BJ (cell line): ENCODE data around the gene LRP1B. TPM values are rescaled to one million over a fixed set of nuclear protein-coding genes. Genes with fewer than 3 reads are reported as not detected.
A peak's percentile ranks its signal among the peaks of the same experiment; 100 is the strongest.
"Not testable (repeated sequence)": the region's sequence is repeated elsewhere in the genome, so short reads cannot be mapped to it uniquely, and the experiment has no call there.

ENCODE experiments used
- CTCF ChIA-PET: fragments of 350-600 bp; formaldehyde crosslinking; extraction: SDS; loops from one replicate; lab custom pipeline; 2021; ENCODE audit warnings: antibody characterized with exemption, inconsistent platforms; lab: Yijun Ruan, JAX
- POLR2A ChIA-PET: fragments of 300-600 bp; sonication (Branson Sonifier 250); formaldehyde crosslinking; extraction: SDS; loops from one replicate; lab custom pipeline; 2021; ENCODE audit warnings: antibody characterized with exemption; lab: Charles Lee
- DNase-seq: peaks from one replicate; pipeline ENCODE4 v3.0.0-alpha.2; 2011; ENCODE audit warnings: low read depth
- H3K27me3 ChIP-seq: 2 replicates; pipeline ENCODE4 v1.6.0; 2011; ENCODE audit warnings: low read length; ENCODE audit not compliant: control insufficient read depth, insufficient read depth
- H3K36me3 ChIP-seq: 2 replicates; pipeline ENCODE4 v1.5.1; 2011; ENCODE audit warnings: low read length; ENCODE audit not compliant: control insufficient read depth, insufficient read depth
- H3K4me3 ChIP-seq: 2 replicates; pipeline ENCODE4 v1.5.1; 2011; ENCODE audit warnings: low read depth, mild to moderate bottlenecking, control low read depth, low read length
- polyA plus RNA-seq: library from polyadenylated mRNA; depleted of rRNA; stranded (reverse); fragments of >200 nt; gene quantifications from 2 replicates; pipeline ENCODE4 v1.2.3, GENCODE V29; 2011
- TF ChIP-seq, protein P1 (sequence below): IDR thresholded peaks from 2 replicates; pipeline ENCODE4 v1.5.1; 2011; ENCODE audit warnings: low read depth, mild to moderate bottlenecking, control low read depth, inconsistent platforms, low read length, moderate library complexity; ENCODE audit not compliant: insufficient read depth

The LRP1B gene
- polyA plus RNA-seq, 1 experiment: 0.04 TPM

GRCh38 chr2:140454717-140455116 lies 1676.1 kb downstream of the LRP1B start:
- CTCF ChIA-PET: no interaction called here
- TF ChIP-seq, protein P1, sequence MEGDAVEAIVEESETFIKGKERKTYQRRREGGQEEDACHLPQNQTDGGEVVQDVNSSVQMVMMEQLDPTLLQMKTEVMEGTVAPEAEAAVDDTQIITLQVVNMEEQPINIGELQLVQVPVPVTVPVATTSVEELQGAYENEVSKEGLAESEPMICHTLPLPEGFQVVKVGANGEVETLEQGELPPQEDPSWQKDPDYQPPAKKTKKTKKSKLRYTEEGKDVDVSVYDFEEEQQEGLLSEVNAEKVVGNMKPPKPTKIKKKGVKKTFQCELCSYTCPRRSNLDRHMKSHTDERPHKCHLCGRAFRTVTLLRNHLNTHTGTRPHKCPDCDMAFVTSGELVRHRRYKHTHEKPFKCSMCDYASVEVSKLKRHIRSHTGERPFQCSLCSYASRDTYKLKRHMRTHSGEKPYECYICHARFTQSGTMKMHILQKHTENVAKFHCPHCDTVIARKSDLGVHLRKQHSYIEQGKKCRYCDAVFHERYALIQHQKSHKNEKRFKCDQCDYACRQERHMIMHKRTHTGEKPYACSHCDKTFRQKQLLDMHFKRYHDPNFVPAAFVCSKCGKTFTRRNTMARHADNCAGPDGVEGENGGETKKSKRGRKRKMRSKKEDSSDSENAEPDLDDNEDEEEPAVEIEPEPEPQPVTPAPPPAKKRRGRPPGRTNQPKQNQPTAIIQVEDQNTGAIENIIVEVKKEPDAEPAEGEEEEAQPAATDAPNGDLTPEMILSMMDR: no peak

DNA sequence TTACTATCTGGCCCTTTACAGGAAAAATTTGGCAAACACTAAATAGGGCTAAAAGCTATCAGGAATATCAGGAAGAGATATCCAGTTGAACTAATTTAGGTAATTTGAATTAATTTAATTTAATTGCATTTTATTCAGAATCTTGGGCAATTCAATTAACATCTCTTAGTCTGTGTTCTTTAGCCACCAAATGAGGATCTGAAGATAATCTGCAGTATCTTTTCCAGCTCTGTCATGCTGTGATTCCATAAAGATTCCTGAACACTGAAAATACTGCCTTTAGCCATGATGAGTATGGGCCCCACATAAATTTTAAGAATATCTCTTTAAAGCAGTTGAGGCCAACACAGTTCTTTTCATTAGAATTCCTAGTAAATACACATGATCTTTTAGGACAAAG lies 1679.5 kb downstream of the LRP1B start:
- H3K27me3 ChIP-seq: no peaks in the 10 kb centered on the region
- TF ChIP-seq, protein P1: no peak
- POLR2A ChIA-PET: no interaction called here
- no peak for DNase-seq
- H3K4me3 ChIP-seq: no peak overlapping the region
- CTCF ChIA-PET: no interaction called here
- no peaks in the 10 kb centered on the region for H3K36me3 ChIP-seq

More at GRCh38 chr2:140454717-140455116, 1676.1 kb downstream of the LRP1B start:
- peak; percentile 18 for DNase-seq
- no peaks in the 10 kb centered on the region for H3K36me3 ChIP-seq
- H3K4me3 ChIP-seq: no peak overlapping the region
- no peaks in the 10 kb centered on the region for H3K27me3 ChIP-seq
- POLR2A ChIA-PET: no interaction called here

DNA sequence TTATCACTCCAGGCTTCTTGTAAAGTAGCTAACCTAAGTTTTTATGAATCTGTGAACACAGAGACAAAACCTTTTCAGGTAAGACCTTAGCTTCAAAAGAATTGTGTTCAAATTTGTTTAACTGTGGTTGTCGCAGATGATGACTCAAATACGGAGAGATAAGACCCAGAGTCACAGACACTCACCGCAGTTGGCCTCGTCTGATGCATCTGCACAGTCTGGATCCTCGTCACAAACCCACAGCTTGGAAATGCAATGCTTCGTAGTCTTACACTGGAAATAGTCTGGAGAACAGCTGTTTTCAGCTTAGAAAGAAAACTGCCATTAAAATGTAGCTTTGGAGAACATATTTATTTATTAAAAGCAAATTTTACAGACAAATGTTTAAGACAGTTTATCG lies 1688.5 kb downstream of the LRP1B start:
- H3K27me3 ChIP-seq: no peaks in the 10 kb centered on the region
- H3K36me3 ChIP-seq: no peaks in the 10 kb centered on the region
- TF ChIP-seq, protein P1: no peak
- POLR2A ChIA-PET: no interaction called here
- no peak for DNase-seq
- no peak overlapping the region for H3K4me3 ChIP-seq
- CTCF ChIA-PET: no interaction called here

GRCh38 chr2:140440815-140441214 lies 1690.0 kb downstream of the LRP1B start:
- ChIA-PET CTCF (no interaction called here), POLR2A (no interaction called here)
- DNase-seq: no peak
- no peak overlapping the region for H3K4me3 ChIP-seq
- H3K36me3 ChIP-seq: no peaks in the 10 kb centered on the region
- no peaks in the 10 kb centered on the region for H3K27me3 ChIP-seq
- TF ChIP-seq, protein P1: no peak

DNA sequence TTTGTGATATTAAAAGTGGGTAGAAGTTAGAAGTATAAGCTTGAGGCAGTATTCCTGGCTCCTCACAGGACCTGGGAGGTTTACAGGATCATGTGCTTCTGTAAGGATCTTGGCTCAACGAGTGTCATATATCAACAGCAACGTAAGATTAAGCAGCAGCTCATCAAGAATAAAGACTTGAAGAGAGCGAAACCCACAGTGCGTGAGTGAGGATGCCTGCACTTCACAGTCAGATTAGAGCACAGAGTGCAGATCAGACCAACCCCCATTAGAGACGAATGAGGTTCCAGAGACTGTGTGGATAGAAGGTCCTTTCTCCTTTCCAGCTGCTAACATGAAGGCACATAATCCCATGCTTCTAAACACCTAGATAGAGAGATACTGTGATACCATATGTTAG lies 1693.9 kb downstream of the LRP1B start:
- DNase-seq: no peak
- Histone ChIP-seq H3K4me3 (no peak overlapping the region), H3K27me3 (no peaks in the 10 kb centered on the region), H3K36me3 (no peaks in the 10 kb centered on the region)
- ChIA-PET CTCF (no interaction called here), POLR2A (no interaction called here)
- TF ChIP-seq, protein P1: no peak

DNA sequence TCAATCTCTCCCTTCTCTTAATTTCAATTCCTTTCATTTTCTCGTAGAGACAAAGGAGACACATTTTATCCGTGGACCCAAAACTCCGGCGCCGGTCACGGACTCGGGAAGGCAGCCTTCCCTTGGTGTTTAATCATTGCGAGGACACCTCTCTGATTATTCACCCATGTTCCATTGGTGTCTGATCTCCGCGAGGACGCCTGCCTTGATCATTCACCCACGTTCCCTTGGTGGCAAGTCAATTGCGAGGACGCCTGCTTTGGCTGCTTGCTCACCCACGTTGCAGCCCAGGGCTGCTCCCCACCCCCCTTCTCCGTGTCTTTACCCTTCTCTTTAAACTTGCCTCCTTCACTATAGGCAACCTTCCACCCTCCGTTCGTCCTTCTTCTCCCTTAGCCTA lies 1703.8 kb downstream of the LRP1B start:
- CTCF ChIA-PET, H3K4me3 ChIP-seq, DNase-seq, H3K36me3 ChIP-seq, POLR2A ChIA-PET, H3K27me3 ChIP-seq: not testable (repeated sequence)
